Measurements from ENCODE around the gene TRIM34.
"Not testable (repeated sequence)": the region's sequence is repeated elsewhere in the genome, so short reads cannot be mapped to it uniquely, and the experiment has no call there.

TRIM34 gene

GRCh38 chr11:5688482-5688881 is 63.7 kb downstream of the TRIM34 start:
- no peak for DNase-seq

GRCh38 chr11:5689551-5689983 is 64.8 kb downstream of the TRIM34 start, which contains the start of gene TRIM22:
Gene TRIM22 (plus strand): TSS chr11:5689790. CDS start chr11:5696233, 6,443 bp downstream.
- DNase-seq = no peak

GRCh38 chr11:5690216-5690615 is 65.4 kb downstream of the TRIM34 start:
- DNase-seq = no peak

- no peak for DNase-seq
Measured at GRCh38 chr11:5690736-5691135, 65.9 kb downstream of the TRIM34 start.

- DNase-seq = not testable (repeated sequence)
Measured at GRCh38 chr11:5691238-5691963, 66.6 kb downstream of the TRIM34 start.

GRCh38 chr11:5691964-5692361 is 67.2 kb downstream of the TRIM34 start:
- DNase-seq = no peak
